Neutrophil (primary cell): ENCODE measurements around the gene MINDY3.
"Not testable (repeated sequence)": the region's sequence is repeated elsewhere in the genome, so short reads cannot be mapped to it uniquely, and the experiment has no call there.

Source experiments
- H3K27ac ChIP-seq: fragments of 200-600 bp; sonication (generic); 2 replicates; pipeline ENCODE4 v1.5.1; 2016; ENCODE audit warnings: mild to moderate bottlenecking, moderate library complexity
- H3K27me3 ChIP-seq: fragments of 200-600 bp; sonication (generic); 2 replicates; pipeline ENCODE4 v1.6.0; 2016; ENCODE audit warnings: mild to moderate bottlenecking
- H3K36me3 ChIP-seq: fragments of 200-600 bp; sonication (generic); 2 replicates; pipeline ENCODE4 v1.5.1; 2017
- H3K4me1 ChIP-seq, 2 experiments: fragments of 200-600 bp in 1 of 2; sonication (generic) in 1 of 2; 1 replicate in 1 of 2; 2 replicates in 1 of 2; pipeline versions ENCODE4 v1.5.1 to v1.6.1; 2013 to 2016; ENCODE audit warnings: low read depth in 1 of 2, low read length in 1 of 2, mild to moderate bottlenecking in 1 of 2, moderate library complexity in 1 of 2; ENCODE audit not compliant: control insufficient read depth in 1 of 2, insufficient read depth in 1 of 2
- H3K4me3 ChIP-seq, 2 experiments: fragments of 200-600 bp in 1 of 2; sonication (generic) in 1 of 2; 1 replicate in 1 of 2; 2 replicates in 1 of 2; pipeline ENCODE4 v1.5.1; 2013 to 2016; ENCODE audit warnings: low read depth in 1 of 2, low read length in 1 of 2, mild to moderate bottlenecking in 1 of 2, moderate library complexity in 1 of 2
- H3K9me3 ChIP-seq: fragments of 200-600 bp; sonication (generic); 2 replicates; pipeline ENCODE4 v1.5.1; 2016
- TF ChIP-seq, protein P1 (sequence below): fragments of 200-600 bp; sonication (generic); IDR thresholded peaks from 2 replicates; pipeline ENCODE4 v1.5.1; 2016; ENCODE audit warnings: antibody characterized with exemption

The MINDY3 gene

DNA sequence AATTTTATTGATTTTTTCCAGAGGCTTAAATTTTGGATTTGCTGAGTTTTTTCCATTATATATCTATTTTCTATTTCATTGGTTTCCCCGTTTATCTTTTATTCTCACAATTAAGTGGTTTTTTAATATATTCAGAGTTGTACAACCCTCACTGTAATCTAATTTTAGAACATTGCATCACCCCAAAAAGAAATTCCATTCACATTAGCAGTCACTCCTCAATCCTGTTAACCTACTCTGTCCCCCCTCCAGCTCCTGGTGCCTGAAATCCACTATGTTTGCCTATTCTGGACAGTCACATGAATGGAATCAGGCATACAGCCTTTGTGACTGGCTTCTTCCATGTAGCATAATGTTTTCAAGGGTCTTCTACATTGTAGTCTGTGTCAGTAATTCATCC is 84.8 kb downstream of the MINDY3 start:
- Histone ChIP-seq H3K27me3 (no peaks in the 10 kb centered on the region), H3K9me3 (no peaks in the 10 kb centered on the region), H3K36me3 (peaks cover 34% of the 10 kb centered on the region), H3K4me3 (no peak overlapping the region), H3K4me1 (no peaks in the 10 kb centered on the region), H3K27ac (no peak overlapping the region)
- TF ChIP-seq, protein P1, sequence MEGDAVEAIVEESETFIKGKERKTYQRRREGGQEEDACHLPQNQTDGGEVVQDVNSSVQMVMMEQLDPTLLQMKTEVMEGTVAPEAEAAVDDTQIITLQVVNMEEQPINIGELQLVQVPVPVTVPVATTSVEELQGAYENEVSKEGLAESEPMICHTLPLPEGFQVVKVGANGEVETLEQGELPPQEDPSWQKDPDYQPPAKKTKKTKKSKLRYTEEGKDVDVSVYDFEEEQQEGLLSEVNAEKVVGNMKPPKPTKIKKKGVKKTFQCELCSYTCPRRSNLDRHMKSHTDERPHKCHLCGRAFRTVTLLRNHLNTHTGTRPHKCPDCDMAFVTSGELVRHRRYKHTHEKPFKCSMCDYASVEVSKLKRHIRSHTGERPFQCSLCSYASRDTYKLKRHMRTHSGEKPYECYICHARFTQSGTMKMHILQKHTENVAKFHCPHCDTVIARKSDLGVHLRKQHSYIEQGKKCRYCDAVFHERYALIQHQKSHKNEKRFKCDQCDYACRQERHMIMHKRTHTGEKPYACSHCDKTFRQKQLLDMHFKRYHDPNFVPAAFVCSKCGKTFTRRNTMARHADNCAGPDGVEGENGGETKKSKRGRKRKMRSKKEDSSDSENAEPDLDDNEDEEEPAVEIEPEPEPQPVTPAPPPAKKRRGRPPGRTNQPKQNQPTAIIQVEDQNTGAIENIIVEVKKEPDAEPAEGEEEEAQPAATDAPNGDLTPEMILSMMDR, result no peak

DNA sequence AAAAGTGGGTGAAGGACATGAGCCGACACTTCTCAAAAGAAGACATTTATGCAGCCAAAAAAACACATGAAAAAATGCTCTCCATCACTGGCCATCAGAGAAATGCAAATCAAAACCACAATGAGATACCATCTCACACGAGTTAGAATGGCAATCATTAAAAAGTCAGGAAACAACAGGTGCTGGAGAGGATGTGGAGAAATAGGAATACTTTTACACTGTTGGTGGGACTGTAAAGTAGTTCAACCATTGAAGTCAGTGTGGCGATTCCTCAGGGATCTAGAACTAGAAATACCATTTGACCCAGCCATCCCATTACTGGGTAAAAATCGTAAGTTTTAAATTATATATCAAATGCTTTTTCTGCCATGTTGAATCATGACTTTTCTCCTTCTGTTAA is 85.8 kb downstream of the MINDY3 start:
- H3K36me3 ChIP-seq, result peaks cover 26% of the 10 kb centered on the region
- H3K9me3 ChIP-seq, H3K4me3 ChIP-seq, H3K27ac ChIP-seq, H3K27me3 ChIP-seq, H3K4me1 ChIP-seq: not testable (repeated sequence)

DNA sequence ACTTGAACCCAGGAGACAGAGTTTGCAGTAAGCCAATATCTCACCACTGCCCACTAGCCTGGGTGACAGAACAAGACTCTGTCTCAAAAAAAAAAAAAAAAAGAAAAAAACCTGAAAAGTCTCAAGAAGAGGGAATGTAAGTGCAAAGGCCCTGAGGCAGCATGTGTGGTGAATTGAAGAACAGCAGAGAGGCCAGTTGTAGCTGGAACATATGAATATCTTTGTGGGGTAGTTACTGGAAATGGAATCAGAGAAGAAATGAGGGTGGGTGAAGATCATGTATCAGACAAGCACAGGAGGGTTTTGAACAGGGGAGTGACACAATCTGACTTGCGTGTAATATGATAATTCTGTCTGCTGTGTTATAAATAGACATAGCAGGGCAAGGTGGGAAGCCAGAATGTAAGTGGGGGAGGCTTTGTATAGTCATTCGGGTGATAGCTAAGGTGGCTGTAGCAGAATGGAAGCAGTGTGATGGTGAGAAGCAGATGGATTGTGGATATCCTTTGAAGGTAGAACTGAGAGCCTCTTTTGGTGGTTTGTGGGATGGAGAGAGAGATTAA is 95.3 kb downstream of the MINDY3 start:
- H3K36me3 ChIP-seq, result no peaks in the 10 kb centered on the region
- TF ChIP-seq, protein P1, result no peak
- H3K4me3 ChIP-seq, result no peak overlapping the region
- H3K9me3 ChIP-seq, result no peaks in the 10 kb centered on the region
- H3K27ac ChIP-seq, result no peak overlapping the region
- H3K4me1 ChIP-seq, result no peaks in the 10 kb centered on the region
- peaks cover 3% of the 10 kb centered on the region for H3K27me3 ChIP-seq

DNA sequence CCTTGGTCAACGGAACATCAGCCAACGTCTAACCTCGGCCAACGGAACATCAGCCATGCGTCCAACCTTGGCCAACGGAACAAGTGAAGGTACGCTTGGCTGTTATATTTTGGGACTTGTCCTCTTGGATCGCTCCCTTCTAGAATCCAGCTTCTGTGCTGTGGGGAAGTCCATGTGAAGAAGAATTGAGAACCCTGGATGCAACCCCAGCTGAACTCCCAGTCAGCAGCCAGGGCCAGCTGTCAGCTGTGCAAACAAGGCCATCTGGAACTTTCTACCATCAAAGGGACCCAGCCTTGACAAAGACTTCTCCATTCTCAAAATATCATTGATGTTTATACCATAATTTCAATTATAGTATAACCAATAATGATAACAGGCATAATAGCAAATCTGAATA is 97.3 kb downstream of the MINDY3 start:
- H3K4me1 ChIP-seq, result no peaks in the 10 kb centered on the region
- no peaks in the 10 kb centered on the region for H3K36me3 ChIP-seq
- no peaks in the 10 kb centered on the region for H3K9me3 ChIP-seq
- no peak overlapping the region for H3K4me3 ChIP-seq
- no peak overlapping the region for H3K27ac ChIP-seq
- peaks cover 15% of the 10 kb centered on the region for H3K27me3 ChIP-seq
- TF ChIP-seq, protein P1, result no peak

DNA sequence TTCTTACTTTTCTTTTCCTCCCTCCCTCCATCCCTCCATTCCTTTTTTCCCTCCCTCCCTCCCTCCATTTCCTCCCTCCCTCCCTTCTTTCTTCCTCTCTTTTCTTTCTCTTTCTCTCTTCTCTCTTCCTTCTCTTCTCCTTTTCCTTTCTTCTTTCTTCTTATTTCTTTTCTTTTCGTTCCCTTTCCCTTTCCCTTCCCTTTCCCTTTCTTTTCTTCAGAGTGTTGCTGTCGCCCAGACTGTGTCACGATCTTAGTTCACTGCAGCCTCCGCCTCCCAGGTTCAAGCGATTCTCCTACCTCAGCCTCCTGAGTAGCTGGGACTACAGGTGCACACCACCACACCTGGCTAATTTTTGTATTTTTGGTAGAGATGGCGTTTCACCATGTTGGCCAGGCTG is 98.1 kb downstream of the MINDY3 start:
- H3K36me3 ChIP-seq, H3K4me3 ChIP-seq, H3K4me1 ChIP-seq, H3K9me3 ChIP-seq, H3K27ac ChIP-seq: not testable (repeated sequence)
- peaks cover 16% of the 10 kb centered on the region for H3K27me3 ChIP-seq

DNA sequence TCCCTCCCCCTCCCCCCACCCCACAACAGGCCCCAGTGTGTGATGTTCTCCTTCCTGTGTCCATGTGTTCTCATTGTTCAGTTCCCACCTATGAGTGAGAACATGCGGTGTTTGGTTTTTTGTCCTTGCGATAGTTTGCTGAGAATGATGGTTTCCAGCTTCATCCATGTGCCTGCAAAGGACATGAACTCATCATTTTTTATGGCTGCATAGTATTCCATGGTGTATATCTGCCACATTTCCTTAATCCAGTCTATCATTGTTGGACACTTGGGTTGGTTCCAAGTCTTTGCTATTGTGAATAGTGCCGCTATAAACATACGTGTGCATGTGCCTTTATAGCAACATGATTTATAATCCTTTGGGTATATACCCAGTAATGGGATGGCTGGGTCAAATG is 99.1 kb downstream of the MINDY3 start:
- H3K9me3 ChIP-seq, H3K36me3 ChIP-seq, H3K27ac ChIP-seq, H3K4me1 ChIP-seq, H3K4me3 ChIP-seq: not testable (repeated sequence)
- peaks cover 24% of the 10 kb centered on the region for H3K27me3 ChIP-seq

DNA sequence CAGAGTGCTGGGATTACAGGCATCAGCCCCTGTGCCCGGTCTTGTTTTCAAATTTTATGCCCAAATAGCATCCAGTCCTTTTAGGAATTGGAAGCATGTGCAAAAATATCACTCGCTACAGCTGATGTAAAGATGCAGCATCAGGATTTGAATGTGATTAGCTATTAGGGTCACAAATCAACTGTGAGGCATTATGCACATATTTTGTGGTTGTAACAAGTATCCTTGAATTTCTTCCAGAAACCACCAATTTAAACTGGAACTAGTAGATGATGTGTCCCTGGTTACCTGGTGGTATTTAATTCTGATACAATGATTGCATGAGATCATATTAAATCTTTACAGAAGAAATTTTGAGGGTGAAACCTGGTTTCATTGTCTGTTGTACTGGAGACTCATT is 99.6 kb downstream of the MINDY3 start:
- H3K9me3 ChIP-seq, result no peaks in the 10 kb centered on the region
- H3K36me3 ChIP-seq, result no peaks in the 10 kb centered on the region
- no peak overlapping the region for H3K27ac ChIP-seq
- no peak overlapping the region for H3K4me3 ChIP-seq
- H3K4me1 ChIP-seq, result no peaks in the 10 kb centered on the region
- TF ChIP-seq, protein P1, result no peak
- H3K27me3 ChIP-seq, result peaks cover 30% of the 10 kb centered on the region
